Activated naive CD4-positive, alpha-beta T cell (primary cell): ENCODE measurements around the gene CNIH3.
"Not testable (repeated sequence)": the region's sequence is repeated elsewhere in the genome, so short reads cannot be mapped to it uniquely, and the experiment has no call there.

Experiments used
- DNase-seq, 4 experiments: peaks; one replicate each; lab custom pipeline; 2025; lab: John Stamatoyannopoulos, UW

The CNIH3 gene

GRCh38 chr1:224615861-224616755, at the start of gene CNIH3:
TSS of gene CNIH3 (plus strand) at chr1:224616317. CDS start at chr1:224617175, 858 bp downstream.
- DNase-seq: no peak

- DNase-seq: not testable (repeated sequence)
These were observed 49.6 kb upstream of the CNIH3 start for GRCh38 chr1:224566492-224566891.

- no peak for DNase-seq
These were observed 46.8 kb upstream of the CNIH3 start for GRCh38 chr1:224569276-224569675.

DNA sequence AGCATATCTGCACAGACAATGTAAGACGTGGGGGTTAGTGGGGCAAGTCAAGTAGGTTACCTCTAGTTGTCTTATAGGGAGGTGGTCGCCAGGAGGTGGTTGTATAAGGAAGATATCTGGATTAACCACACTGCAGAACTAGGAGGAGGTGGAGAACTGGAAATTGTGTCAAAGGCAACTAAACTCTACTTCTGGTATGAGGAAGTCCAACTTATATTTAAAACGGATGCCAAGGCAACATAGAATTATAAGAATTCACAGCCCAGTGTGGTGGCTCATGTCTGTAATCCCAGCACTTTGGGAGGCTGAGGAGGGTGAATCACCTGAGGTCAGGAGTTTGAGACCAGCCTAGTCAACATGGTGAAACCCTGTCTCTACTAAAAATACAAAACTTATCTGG, 44.1 kb upstream of the CNIH3 start:
- not testable (repeated sequence) for DNase-seq

DNA sequence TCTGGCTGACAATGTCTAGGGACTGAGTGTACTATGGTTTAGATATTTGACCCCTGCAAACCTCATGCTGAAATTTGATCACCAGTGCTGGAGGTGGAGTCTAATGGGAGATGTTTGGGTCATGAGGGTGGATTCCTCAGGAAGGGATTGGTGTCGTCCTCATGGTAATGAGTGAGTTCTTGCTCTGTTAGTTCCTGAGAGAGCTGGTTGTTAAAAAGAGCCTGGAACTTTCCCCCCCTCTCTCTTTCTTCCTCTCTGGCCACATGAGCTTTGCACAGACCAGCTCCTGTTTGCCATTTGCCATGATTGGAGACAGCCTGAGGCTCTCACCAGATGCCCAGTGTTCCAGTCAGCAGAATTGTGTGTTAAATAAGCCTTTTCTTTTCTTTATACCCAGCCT, 36.6 kb upstream of the CNIH3 start:
- no peak for DNase-seq

DNA sequence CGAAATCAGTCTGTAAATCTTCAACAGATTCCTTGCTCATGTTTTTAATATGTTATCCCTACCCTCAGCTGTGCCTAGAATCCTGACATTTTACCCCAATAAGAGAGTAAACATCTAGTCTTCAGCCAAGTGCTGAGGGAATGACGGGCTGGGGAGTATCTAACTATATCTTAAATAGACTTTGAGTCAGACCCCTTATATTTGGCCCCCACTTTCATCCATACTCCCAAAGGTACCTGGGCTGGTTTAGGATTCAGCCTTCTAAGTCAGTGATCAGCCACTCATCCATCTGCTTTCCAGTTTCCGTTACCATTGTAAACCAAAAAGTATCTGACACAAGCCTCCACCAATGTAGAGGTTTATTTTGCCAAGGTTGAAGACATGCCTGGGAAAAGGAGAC, 36.1 kb upstream of the CNIH3 start:
- no peak for DNase-seq

- DNase-seq: no peak
These were observed 34.1 kb upstream of the CNIH3 start for GRCh38 chr1:224582041-224582440.

DNA sequence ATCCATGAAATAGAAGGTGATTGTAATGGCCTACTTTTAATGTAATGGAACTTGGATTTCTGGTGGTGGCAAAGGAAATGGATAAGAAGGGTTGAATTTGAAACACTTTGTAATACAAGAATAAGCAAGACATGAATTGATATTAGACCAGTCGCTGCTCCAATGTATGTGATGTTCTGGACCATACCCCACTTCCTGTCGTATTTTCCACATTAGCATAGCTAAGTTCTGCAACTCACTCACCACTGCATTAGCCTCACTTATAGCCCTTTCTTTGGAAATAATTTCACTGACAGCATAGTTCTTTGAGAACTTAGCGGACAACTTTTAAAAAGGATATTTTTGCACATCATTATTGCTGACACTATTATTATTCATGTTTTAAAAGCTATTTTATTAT, 32.3 kb upstream of the CNIH3 start:
- DNase-seq: no peak

- DNase-seq: no peak
These were observed 31.1 kb upstream of the CNIH3 start for GRCh38 chr1:224585051-224585450.

DNA sequence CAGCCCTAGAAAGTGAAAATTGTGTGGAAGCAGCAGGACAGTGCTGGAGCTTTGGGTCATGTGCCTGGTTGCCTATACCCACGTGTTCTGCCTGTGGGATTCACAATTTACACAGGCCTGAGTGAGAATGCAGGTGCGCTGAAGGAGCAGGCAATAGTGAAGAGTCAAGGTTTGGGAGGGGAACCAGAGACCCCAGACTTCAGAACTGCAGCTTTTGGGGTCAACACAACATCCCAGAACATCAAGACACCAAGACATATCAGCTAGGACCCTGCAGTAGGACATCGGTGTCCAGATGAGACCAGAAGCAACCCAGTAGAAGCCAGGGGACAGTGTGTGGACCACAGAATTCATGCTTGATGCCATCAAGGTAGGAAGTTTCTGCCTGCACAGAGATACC, 29.1 kb upstream of the CNIH3 start:
- no peak for DNase-seq

GRCh38 chr1:224588515-224588914, 27.6 kb upstream of the CNIH3 start:
- DNase-seq: no peak

DNA sequence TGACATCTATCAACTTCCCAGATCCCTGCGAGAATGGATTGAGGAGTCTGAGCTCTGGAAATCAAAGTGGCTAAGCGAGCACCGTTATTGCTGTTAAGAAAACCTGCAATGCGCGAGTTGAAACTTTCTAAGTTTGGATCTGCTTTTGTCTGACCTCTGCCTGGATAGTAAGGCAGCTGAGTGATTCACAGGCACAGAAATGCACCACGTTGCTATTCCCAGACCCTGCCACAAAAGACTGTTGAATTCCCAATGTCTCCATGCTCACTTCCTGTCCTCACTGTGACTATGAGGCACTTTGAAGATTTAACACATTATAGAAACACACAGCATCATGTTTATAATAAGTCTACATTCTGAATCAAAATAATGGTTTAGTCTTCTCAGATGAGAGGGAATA, 27.1 kb upstream of the CNIH3 start:
- DNase-seq: no peak

- DNase-seq: no peak
These were observed 24.8 kb upstream of the CNIH3 start for GRCh38 chr1:224591326-224591725.

GRCh38 chr1:224592636-224593582, 23.2 kb upstream of the CNIH3 start:
- DNase-seq: no peak

DNA sequence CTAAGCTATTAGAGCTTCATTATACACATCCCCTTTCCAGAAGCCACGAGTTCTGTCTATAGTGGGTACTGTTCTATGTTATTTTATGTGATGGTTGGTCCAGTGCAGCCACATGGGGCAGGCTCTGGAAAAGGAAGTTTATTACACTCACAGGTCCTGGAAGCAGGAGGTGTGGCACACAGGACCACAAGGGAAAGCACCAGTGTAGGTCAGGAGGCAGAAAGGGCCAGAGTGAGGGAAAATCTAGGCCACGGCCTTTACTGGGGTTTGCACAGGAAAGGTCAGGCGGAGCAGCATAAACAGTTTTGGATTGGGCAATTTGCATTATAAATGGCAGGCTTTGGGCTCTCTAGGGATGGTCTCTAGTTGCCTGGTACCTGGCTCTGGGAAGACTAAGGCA, 21.8 kb upstream of the CNIH3 start:
- no peak for DNase-seq

DNA sequence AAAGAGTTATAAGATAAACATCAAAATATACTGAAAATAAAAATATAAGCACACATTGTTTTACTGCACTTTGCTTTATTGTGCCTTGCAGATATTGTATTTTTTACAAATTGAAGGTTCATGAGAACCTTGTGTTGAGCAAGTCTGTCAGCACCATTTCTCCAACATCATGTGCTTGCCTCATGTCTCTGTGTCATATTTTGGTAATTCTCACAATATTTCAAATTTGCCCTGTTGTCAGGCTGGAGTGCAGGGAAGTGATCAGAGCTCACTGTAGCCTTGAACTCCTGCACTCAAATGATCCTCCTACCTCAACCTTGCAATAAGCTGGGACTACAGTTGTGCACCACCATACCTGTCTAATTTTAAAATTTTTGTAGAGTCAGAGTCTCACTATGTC, 21.3 kb upstream of the CNIH3 start:
- DNase-seq: no peak

- no peak for DNase-seq
These were observed 10.5 kb upstream of the CNIH3 start for GRCh38 chr1:224605482-224606181.

GRCh38 chr1:224607188-224608148, 8.6 kb upstream of the CNIH3 start:
- DNase-seq: no peak

DNA sequence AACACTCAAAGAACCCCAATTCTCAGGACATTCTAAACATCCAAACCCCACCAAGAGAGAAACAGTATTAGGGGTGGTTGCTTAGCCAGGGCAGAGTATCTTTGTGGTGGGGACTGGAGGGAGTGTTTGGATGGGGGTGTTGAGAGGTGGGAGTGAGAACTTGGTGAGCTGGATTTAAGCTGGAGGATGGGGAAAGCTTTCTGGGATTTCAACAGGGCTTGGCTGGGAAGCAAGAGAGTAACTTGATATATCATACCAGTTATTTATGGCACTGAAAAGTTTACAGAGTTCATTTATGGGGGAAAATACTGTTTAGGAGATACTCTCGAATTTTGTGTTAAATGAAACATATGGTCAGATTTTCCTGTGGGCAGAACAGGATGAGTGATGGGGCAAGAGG, 6.8 kb upstream of the CNIH3 start:
- no peak for DNase-seq

DNA sequence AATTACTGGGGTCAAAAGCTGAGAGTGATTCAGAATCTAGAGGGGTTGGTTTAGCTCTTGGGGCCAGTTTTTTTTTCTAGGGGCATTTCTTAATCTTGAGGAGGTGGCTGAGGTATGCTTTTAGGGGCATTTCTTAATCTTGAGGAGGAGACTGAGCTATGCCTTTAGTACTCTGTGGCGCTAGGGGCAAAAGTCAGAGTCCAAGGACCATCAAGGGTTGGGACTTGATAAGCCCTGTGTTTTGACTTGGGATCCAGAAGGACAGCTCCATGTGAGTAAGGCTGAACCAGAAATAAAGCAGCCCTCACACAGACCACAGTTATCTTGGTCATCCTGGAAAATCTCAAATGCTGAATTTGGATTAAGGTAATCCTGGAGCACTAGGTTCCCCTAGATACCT, 3.9 kb upstream of the CNIH3 start:
- DNase-seq: no peak

DNA sequence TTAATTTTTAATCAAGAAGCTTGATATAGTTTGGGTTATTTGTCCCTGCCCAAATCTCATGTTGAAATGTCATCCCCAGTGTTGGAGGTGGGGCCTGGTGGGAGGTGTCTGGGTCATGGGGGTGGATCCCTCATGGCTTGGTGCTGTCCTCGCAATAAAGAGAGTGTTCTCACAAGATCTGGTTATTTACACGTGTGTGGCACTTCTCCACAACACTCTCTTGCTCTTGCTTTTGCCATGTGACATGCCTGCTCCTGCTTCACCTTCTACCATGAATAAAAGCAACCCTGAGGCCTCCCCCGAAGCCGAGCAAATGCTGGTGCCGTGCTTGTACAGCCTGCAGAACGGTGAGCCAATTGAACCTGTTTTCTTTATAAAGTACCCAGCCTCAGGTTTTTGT, 2.6 kb upstream of the CNIH3 start:
- DNase-seq: no peak
